ENCODE results near the gene CREB3. TPM values are rescaled to one million over a fixed set of nuclear protein-coding genes. Genes with fewer than 3 reads are reported as not detected.
A peak's percentile ranks its signal among the peaks of the same experiment; 100 is the strongest.

CREB3 gene
- total RNA-seq, 1 donor from 2014 or later: 45.2 TPM

- DNase-seq (ENCODE audit: low read depth, low spot score): no peak
Observed at GRCh38 chr9:35748858-35749514, 16.5 kb downstream of the CREB3 start, which contains the start of the genes GBA2 and RGP1. GBA2 (minus strand) TSS chr9:35749228; CDS start chr9:35748704, 524 bp downstream. RGP1 (plus strand) TSS chr9:35749287; CDS start chr9:35749756, 469 bp downstream.

- no peak for DNase-seq (ENCODE audit: low read depth, low spot score)
Observed at GRCh38 chr9:35749515-35750255, 17.2 kb downstream of the CREB3 start.

GRCh38 chr9:35750256-35750531 lies 17.7 kb downstream of the CREB3 start:
- no peak for DNase-seq (ENCODE audit: low read depth, low spot score)

GRCh38 chr9:35753466-35753865 lies 21.0 kb downstream of the CREB3 start:
- DNase-seq (ENCODE audit: low read depth, low spot score): no peak

- no peak for DNase-seq (ENCODE audit: low read depth, low spot score)
Observed at GRCh38 chr9:35754264-35754663, 21.8 kb downstream of the CREB3 start, which contains the start of gene MSMP. MSMP (minus strand) TSS chr9:35754276; CDS start chr9:35754129, 147 bp downstream.

- DNase-seq (ENCODE audit: low read depth, low spot score): no peak
Observed at GRCh38 chr9:35755071-35755470, 22.6 kb downstream of the CREB3 start.

GRCh38 chr9:35756275-35757225 lies 24.1 kb downstream of the CREB3 start:
- no peak for DNase-seq (ENCODE audit: low read depth, low spot score)

- no peak for DNase-seq (ENCODE audit: low read depth, low spot score)
Observed at GRCh38 chr9:35757226-35757891, 24.9 kb downstream of the CREB3 start.

GRCh38 chr9:35757892-35758275 lies 25.4 kb downstream of the CREB3 start:
- DNase-seq (ENCODE audit: low read depth, low spot score): no peak

- DNase-seq (ENCODE audit: low read depth, low spot score): no peak
Observed at GRCh38 chr9:35758475-35759050, 26.1 kb downstream of the CREB3 start.

- no peak for DNase-seq (ENCODE audit: low read depth, low spot score)
Observed at GRCh38 chr9:35759795-35760194, 27.3 kb downstream of the CREB3 start.

GRCh38 chr9:35760651-35761050 lies 28.2 kb downstream of the CREB3 start:
- peak; percentile 95 for DNase-seq (ENCODE audit: low read depth, low spot score)

- no peak for DNase-seq (ENCODE audit: low read depth, low spot score)
Observed at GRCh38 chr9:35763181-35763580, 30.7 kb downstream of the CREB3 start.

GRCh38 chr9:35763803-35764202 lies 31.3 kb downstream of the CREB3 start:
- DNase-seq (ENCODE audit: low read depth, low spot score): no peak

- DNase-seq (ENCODE audit: low read depth, low spot score): no peak
Observed at GRCh38 chr9:35766997-35767396, 34.5 kb downstream of the CREB3 start.

- DNase-seq (ENCODE audit: low read depth, low spot score): no peak
Observed at GRCh38 chr9:35767458-35767857, 35.0 kb downstream of the CREB3 start.

- no peak for DNase-seq (ENCODE audit: low read depth, low spot score)
Observed at GRCh38 chr9:35769763-35770162, 37.3 kb downstream of the CREB3 start.

GRCh38 chr9:35771075-35771433 lies 38.6 kb downstream of the CREB3 start:
- no peak for DNase-seq (ENCODE audit: low read depth, low spot score)

GRCh38 chr9:35771534-35771933 lies 39.1 kb downstream of the CREB3 start:
- no peak for DNase-seq (ENCODE audit: low read depth, low spot score)

- DNase-seq (ENCODE audit: low read depth, low spot score): no peak
Observed at GRCh38 chr9:35771943-35772342, 39.5 kb downstream of the CREB3 start.

Measured in pulmonary artery endothelial cell (primary cell).